Measurements from ENCODE around the gene CDKN2C.

DNA sequence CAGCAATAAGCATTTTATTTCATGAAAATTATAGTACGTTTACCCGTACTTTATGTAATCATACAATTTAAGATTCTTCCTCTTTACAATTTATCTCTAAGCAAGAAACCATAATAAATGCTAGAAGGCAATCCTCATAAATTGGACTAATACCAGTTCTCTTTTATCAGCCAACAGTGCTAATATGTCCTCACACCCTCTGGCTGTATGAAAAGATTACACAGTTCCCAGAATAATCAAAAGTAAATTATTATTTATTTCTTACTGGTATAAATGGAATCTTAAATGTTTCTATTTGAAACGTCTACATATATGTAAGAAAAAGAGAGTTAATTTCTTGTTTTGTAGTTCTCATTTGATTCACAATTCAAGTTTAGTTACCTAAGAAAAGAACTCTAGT is 3.1 kb upstream of the CDKN2C start:
- TF ChIP-seq, protein P1, sequence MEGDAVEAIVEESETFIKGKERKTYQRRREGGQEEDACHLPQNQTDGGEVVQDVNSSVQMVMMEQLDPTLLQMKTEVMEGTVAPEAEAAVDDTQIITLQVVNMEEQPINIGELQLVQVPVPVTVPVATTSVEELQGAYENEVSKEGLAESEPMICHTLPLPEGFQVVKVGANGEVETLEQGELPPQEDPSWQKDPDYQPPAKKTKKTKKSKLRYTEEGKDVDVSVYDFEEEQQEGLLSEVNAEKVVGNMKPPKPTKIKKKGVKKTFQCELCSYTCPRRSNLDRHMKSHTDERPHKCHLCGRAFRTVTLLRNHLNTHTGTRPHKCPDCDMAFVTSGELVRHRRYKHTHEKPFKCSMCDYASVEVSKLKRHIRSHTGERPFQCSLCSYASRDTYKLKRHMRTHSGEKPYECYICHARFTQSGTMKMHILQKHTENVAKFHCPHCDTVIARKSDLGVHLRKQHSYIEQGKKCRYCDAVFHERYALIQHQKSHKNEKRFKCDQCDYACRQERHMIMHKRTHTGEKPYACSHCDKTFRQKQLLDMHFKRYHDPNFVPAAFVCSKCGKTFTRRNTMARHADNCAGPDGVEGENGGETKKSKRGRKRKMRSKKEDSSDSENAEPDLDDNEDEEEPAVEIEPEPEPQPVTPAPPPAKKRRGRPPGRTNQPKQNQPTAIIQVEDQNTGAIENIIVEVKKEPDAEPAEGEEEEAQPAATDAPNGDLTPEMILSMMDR (IDR thresholded peaks at IDR 0.05) = no peak
- TF ChIP-seq POLR2A (IDR thresholded peaks at IDR 0.05) = no peak

Data from heart left ventricle (tissue), 13 donors.